Measurements from ENCODE around the gene FNIP2. TPM values are rescaled to one million over a fixed set of nuclear protein-coding genes. Genes with fewer than 3 reads are reported as not detected.
A peak's percentile ranks its signal among the peaks of the same experiment; 100 is the strongest.

Gene FNIP2
- total and polyA plus RNA-seq, 4 donors: 8.8 to 88.7 (median 23.5) TPM

DNA sequence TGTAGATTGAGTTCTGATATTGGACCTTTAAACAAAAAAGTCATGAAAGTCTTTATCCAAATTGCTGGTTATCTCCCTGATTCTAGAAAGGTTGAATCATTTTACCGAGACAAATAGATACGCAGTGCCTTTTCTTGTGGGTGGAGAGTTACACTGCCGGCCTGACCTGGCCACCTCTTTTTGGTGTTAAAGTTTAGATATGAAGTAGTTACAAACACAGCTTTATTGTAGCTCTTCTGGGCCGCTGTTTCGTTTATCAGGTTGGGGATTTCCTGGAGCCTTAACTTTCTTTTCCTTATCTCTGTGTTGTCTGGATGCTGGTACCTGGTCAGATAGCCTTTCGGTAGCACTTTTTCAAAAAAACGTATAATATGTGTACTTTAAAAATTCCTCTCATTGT, 31.0 kb downstream of the FNIP2 start:
- Histone ChIP-seq H3K9me3 (ENCODE audit: control insufficient read depth in 4 of 4, low read length in 3 of 4) (no peaks in the 10 kb centered on the region), H3K27ac (ENCODE audit: low read depth in 1 of 2, low read length in 2 of 2) (peak overlapping the region; percentile 18 to 61)

GRCh38 chr4:158801066-158801465, 32.2 kb downstream of the FNIP2 start:
- Histone ChIP-seq H3K36me3 (ENCODE audit: control insufficient read depth in 4 of 4, insufficient read depth in 3 of 4, low read depth in 1 of 4, low read length in 3 of 4) (no peaks in the 10 kb centered on the region), H3K27ac (ENCODE audit: low read depth in 1 of 2, low read length in 2 of 2) (peak overlapping the region in 1 of 2 donors; percentile 52), H3K4me3 (ENCODE audit: low read depth in 1 of 3, low read length in 3 of 3) (no peak overlapping the region), H3K27me3 (ENCODE audit: control insufficient read depth in 4 of 4, insufficient read depth in 4 of 4, low read length in 3 of 4) (no peaks in the 10 kb centered on the region), H3K9ac (ENCODE audit: low read depth in 1 of 2, low read length in 2 of 2) (no peak overlapping the region), H3K9me3 (ENCODE audit: control insufficient read depth in 4 of 4, low read length in 3 of 4) (no peaks in the 10 kb centered on the region), H3K4me1 (ENCODE audit: control insufficient read depth in 4 of 4, insufficient read depth in 4 of 4, low read length in 3 of 4) (peaks cover 18 to 79% (median 64%) of the 10 kb centered on the region in 4 donors)
- no peak for DNase-seq (ENCODE audit: low spot score)
- no peak for TF ChIP-seq GABPA (IDR thresholded peaks at IDR 0.05 in 1 of 2, conservative IDR thresholded peaks at IDR 0.05 in 1 of 2)
- TF ChIP-seq YY1 (IDR thresholded peaks at IDR 0.05): no peak
- peak in 1 of 2 donors; percentile 33 for TF ChIP-seq HNF4A (conservative IDR thresholded peaks at IDR 0.05)
- TF ChIP-seq, protein P1, sequence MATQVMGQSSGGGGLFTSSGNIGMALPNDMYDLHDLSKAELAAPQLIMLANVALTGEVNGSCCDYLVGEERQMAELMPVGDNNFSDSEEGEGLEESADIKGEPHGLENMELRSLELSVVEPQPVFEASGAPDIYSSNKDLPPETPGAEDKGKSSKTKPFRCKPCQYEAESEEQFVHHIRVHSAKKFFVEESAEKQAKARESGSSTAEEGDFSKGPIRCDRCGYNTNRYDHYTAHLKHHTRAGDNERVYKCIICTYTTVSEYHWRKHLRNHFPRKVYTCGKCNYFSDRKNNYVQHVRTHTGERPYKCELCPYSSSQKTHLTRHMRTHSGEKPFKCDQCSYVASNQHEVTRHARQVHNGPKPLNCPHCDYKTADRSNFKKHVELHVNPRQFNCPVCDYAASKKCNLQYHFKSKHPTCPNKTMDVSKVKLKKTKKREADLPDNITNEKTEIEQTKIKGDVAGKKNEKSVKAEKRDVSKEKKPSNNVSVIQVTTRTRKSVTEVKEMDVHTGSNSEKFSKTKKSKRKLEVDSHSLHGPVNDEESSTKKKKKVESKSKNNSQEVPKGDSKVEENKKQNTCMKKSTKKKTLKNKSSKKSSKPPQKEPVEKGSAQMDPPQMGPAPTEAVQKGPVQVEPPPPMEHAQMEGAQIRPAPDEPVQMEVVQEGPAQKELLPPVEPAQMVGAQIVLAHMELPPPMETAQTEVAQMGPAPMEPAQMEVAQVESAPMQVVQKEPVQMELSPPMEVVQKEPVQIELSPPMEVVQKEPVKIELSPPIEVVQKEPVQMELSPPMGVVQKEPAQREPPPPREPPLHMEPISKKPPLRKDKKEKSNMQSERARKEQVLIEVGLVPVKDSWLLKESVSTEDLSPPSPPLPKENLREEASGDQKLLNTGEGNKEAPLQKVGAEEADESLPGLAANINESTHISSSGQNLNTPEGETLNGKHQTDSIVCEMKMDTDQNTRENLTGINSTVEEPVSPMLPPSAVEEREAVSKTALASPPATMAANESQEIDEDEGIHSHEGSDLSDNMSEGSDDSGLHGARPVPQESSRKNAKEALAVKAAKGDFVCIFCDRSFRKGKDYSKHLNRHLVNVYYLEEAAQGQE (IDR thresholded peaks at IDR 0.05): peak; percentile 73
- no peak for TF ChIP-seq NR2F2 (IDR thresholded peaks at IDR 0.05)
- peak; percentile 22 to 51 for TF ChIP-seq RXRA (IDR thresholded peaks at IDR 0.05)
- WGBS: 51% methylated on average over 4 of the region's 4 CpGs

More for the DNA sequence above, 31.0 kb downstream of the FNIP2 start:
- peak overlapping the region in 1 of 3 donors; percentile 2 for H3K4me3 ChIP-seq (ENCODE audit: low read depth in 1 of 3, low read length in 3 of 3)
- H3K36me3 ChIP-seq (ENCODE audit: control insufficient read depth in 4 of 4, insufficient read depth in 3 of 4, low read depth in 1 of 4, low read length in 3 of 4): no peaks in the 10 kb centered on the region
- peaks cover 20 to 76% (median 69%) of the 10 kb centered on the region in 4 donors for H3K4me1 ChIP-seq (ENCODE audit: control insufficient read depth in 4 of 4, insufficient read depth in 4 of 4, low read length in 3 of 4)
- DNase-seq (ENCODE audit: low spot score): no peak
- H3K9ac ChIP-seq (ENCODE audit: low read depth in 1 of 2, low read length in 2 of 2): peak overlapping the region; percentile 60 to 67
- H3K27me3 ChIP-seq (ENCODE audit: control insufficient read depth in 4 of 4, insufficient read depth in 4 of 4, low read length in 3 of 4): no peaks in the 10 kb centered on the region
- 21% methylated on average over 7 of the region's 7 CpGs for WGBS
- TF ChIP-seq HNF4A (conservative IDR thresholded peaks at IDR 0.05) (peak in 1 of 2 donors; percentile 24), NR2F2 (IDR thresholded peaks at IDR 0.05) (no peak)

DNA sequence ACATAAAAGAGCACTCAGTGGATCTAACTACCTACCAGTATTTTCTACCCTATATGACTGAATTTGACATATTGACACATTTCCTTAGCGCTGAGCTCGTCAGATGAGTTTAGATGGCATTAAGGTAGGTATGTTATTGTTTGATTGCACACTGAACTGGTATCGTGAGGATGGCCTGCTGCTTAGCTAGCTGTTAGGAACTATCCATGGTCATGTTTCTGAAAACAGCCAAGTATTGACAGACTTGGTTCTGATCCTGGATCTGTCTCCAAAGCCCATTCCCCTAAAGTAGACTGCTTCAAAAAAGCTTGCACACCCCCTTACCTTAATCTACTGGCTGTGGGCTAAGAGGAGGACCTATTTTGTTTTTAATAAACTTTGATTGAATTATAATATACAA, 32.9 kb downstream of the FNIP2 start:
- Histone ChIP-seq H3K9ac (ENCODE audit: low read depth in 1 of 2, low read length in 2 of 2) (no peak overlapping the region), H3K27me3 (ENCODE audit: control insufficient read depth in 4 of 4, insufficient read depth in 4 of 4, low read length in 3 of 4) (no peaks in the 10 kb centered on the region), H3K4me1 (ENCODE audit: control insufficient read depth in 4 of 4, insufficient read depth in 4 of 4, low read length in 3 of 4) (peaks cover 17 to 76% (median 62%) of the 10 kb centered on the region in 4 donors), H3K36me3 (ENCODE audit: control insufficient read depth in 4 of 4, insufficient read depth in 3 of 4, low read depth in 1 of 4, low read length in 3 of 4) (no peaks in the 10 kb centered on the region), H3K4me3 (ENCODE audit: low read depth in 1 of 3, low read length in 3 of 3) (no peak overlapping the region), H3K27ac (ENCODE audit: low read depth in 1 of 2, low read length in 2 of 2) (peak overlapping the region in 1 of 2 donors; percentile 52), H3K9me3 (ENCODE audit: control insufficient read depth in 4 of 4, low read length in 3 of 4) (no peaks in the 10 kb centered on the region)
- WGBS: 91% methylated on average over 3 of the region's 3 CpGs
- DNase-seq (ENCODE audit: low spot score): no peak
- TF ChIP-seq HNF4A (conservative IDR thresholded peaks at IDR 0.05) (no peak), GABPA (IDR thresholded peaks at IDR 0.05 in 1 of 2, conservative IDR thresholded peaks at IDR 0.05 in 1 of 2) (no peak), TAF1 (conservative IDR thresholded peaks at IDR 0.05) (no peak), ZBTB33 (IDR thresholded peaks at IDR 0.05) (no peak), FOXA2 (IDR thresholded peaks at IDR 0.05) (no peak), NR2F2 (IDR thresholded peaks at IDR 0.05) (no peak), FOXA1 (IDR thresholded peaks at IDR 0.05) (no peak), YY1 (IDR thresholded peaks at IDR 0.05) (no peak), EGR1 (IDR thresholded peaks at IDR 0.05; ENCODE audit: low read depth in 2 of 2) (no peak), HNF4G (IDR thresholded peaks at IDR 0.05) (no peak), RAD21 (IDR thresholded peaks at IDR 0.05) (no peak), RXRA (IDR thresholded peaks at IDR 0.05) (no peak), SP1 (IDR thresholded peaks at IDR 0.05) (no peak), JUND (IDR thresholded peaks at IDR 0.05) (no peak)
- TF ChIP-seq, protein P2, sequence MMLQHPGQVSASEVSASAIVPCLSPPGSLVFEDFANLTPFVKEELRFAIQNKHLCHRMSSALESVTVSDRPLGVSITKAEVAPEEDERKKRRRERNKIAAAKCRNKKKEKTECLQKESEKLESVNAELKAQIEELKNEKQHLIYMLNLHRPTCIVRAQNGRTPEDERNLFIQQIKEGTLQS (IDR thresholded peaks at IDR 0.05): no peak
- TF ChIP-seq, protein P3, sequence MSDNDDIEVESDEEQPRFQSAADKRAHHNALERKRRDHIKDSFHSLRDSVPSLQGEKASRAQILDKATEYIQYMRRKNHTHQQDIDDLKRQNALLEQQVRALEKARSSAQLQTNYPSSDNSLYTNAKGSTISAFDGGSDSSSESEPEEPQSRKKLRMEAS (IDR thresholded peaks at IDR 0.05): no peak
- TF ChIP-seq, protein P4, sequence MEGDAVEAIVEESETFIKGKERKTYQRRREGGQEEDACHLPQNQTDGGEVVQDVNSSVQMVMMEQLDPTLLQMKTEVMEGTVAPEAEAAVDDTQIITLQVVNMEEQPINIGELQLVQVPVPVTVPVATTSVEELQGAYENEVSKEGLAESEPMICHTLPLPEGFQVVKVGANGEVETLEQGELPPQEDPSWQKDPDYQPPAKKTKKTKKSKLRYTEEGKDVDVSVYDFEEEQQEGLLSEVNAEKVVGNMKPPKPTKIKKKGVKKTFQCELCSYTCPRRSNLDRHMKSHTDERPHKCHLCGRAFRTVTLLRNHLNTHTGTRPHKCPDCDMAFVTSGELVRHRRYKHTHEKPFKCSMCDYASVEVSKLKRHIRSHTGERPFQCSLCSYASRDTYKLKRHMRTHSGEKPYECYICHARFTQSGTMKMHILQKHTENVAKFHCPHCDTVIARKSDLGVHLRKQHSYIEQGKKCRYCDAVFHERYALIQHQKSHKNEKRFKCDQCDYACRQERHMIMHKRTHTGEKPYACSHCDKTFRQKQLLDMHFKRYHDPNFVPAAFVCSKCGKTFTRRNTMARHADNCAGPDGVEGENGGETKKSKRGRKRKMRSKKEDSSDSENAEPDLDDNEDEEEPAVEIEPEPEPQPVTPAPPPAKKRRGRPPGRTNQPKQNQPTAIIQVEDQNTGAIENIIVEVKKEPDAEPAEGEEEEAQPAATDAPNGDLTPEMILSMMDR (IDR thresholded peaks at IDR 0.05; ENCODE audit: low read depth, low read length, missing input control): no peak

Measured in liver (tissue), 9 donors.